GM21367 (cell line): ENCODE measurements around the gene GPRIN1.
"Not testable (repeated sequence)": the region's sequence is repeated elsewhere in the genome, so short reads cannot be mapped to it uniquely, and the experiment has no call there.

Experiments
- ATAC-seq: cut with Tn5 transposase; IDR thresholded peaks from one replicate; pipeline ENCODE4 v1.9.1; 2021; ENCODE audit not compliant: unreplicated experiment

The GPRIN1 gene

GRCh38 chr5:176575488-176576422, 34.2 kb downstream of the GPRIN1 start:
- no peak for ATAC-seq

- no peak for ATAC-seq
Observed at GRCh38 chr5:176575066-176575465, 34.9 kb downstream of the GPRIN1 start.

GRCh38 chr5:176574297-176574591, 35.7 kb downstream of the GPRIN1 start:
- no peak for ATAC-seq

GRCh38 chr5:176573564-176574296, 36.2 kb downstream of the GPRIN1 start:
- no peak for ATAC-seq

GRCh38 chr5:176570044-176570443, 39.9 kb downstream of the GPRIN1 start:
- no peak for ATAC-seq

- no peak for ATAC-seq
Observed at GRCh38 chr5:176568657-176569056, 41.3 kb downstream of the GPRIN1 start.

- no peak for ATAC-seq
Observed at GRCh38 chr5:176565760-176566288, 44.1 kb downstream of the GPRIN1 start.

GRCh38 chr5:176564002-176564401, 46.0 kb downstream of the GPRIN1 start:
- no peak for ATAC-seq

- ATAC-seq, result no peak
Observed at GRCh38 chr5:176562189-176562588, 47.8 kb downstream of the GPRIN1 start.

- ATAC-seq, result no peak
Observed at GRCh38 chr5:176561259-176561658, 48.7 kb downstream of the GPRIN1 start.

- ATAC-seq, result no peak
Observed at GRCh38 chr5:176560364-176560763, 49.6 kb downstream of the GPRIN1 start.

- ATAC-seq, result no peak
Observed at GRCh38 chr5:176559683-176560082, 50.3 kb downstream of the GPRIN1 start.

- no peak for ATAC-seq
Observed at GRCh38 chr5:176557846-176558245, 52.1 kb downstream of the GPRIN1 start.

GRCh38 chr5:176553260-176554085, 56.5 kb downstream of the GPRIN1 start:
- ATAC-seq, result no peak

GRCh38 chr5:176552332-176552869, 57.6 kb downstream of the GPRIN1 start:
- no peak for ATAC-seq

- not testable (repeated sequence) for ATAC-seq
Observed at GRCh38 chr5:176550937-176551336, 59.0 kb downstream of the GPRIN1 start.

GRCh38 chr5:176550275-176550831, 59.6 kb downstream of the GPRIN1 start:
- ATAC-seq, result no peak

GRCh38 chr5:176549871-176550270, 60.1 kb downstream of the GPRIN1 start:
- no peak for ATAC-seq

GRCh38 chr5:176548967-176549444, 61.0 kb downstream of the GPRIN1 start, which contains the start of gene CDHR2:
TSS of gene CDHR2 (plus strand) at chr5:176549342. CDS start at chr5:176565353, 16,011 bp downstream.
- no peak for ATAC-seq

GRCh38 chr5:176547802-176548201, 62.2 kb downstream of the GPRIN1 start:
- ATAC-seq, result no peak
